Gastrocnemius medialis (tissue), 4 donors: ENCODE data around the gene UPB1. TPM values are rescaled to one million over a fixed set of nuclear protein-coding genes. Genes with fewer than 3 reads are reported as not detected.
A peak's percentile ranks its signal among the peaks of the same experiment; 100 is the strongest.

ENCODE experiments used
- ATAC-seq, 2 donors: fragments of 150-250 bp; one replicate each; pipeline ENCODE4 v1.9.1; 2016
- DNase-seq, 2 donors: peaks; one replicate each; pipeline ENCODE4 v3.0.0-alpha.2; 2019
- H3K27ac ChIP-seq, 4 donors: fragments of 200-600 bp; sonication (generic); 1 replicate in 1 of 4; 2 replicates in 3 of 4; pipeline ENCODE4 v1.5.1; 2016 to 2018; ENCODE audit warnings: mild to moderate bottlenecking in 2 of 4, moderate library complexity in 1 of 4
- H3K27me3 ChIP-seq, 3 donors: fragments of 200-600 bp; sonication (generic) in 2 of 3; 1 replicate in 1 of 3; 2 replicates in 2 of 3; pipeline versions ENCODE4 v1.5.1 to v1.6.0; 2016 to 2019; ENCODE audit warnings: mild to moderate bottlenecking in 1 of 3, moderate library complexity in 1 of 3
- H3K36me3 ChIP-seq, 2 donors: fragments of 200-600 bp; sonication (generic) in 1 of 2; one replicate each; pipeline ENCODE4 v1.5.1; 2017 to 2018
- H3K4me1 ChIP-seq, 2 donors: fragments of 200-600 bp; sonication (generic) in 1 of 2; one replicate each; pipeline ENCODE4 v1.5.1; 2016 to 2017; ENCODE audit warnings: mild to moderate bottlenecking in 2 of 2
- H3K4me3 ChIP-seq, 4 donors: fragments of 200-600 bp; sonication (generic) in 3 of 4; 1 replicate in 1 of 4; 2 replicates in 3 of 4; pipeline ENCODE4 v1.5.1; 2016 to 2019; ENCODE audit warnings: mild to moderate bottlenecking in 2 of 4
- H3K9me3 ChIP-seq, 3 donors: fragments of 200-600 bp; sonication (generic) in 2 of 3; 1 replicate in 1 of 3; 2 replicates in 2 of 3; pipeline ENCODE4 v1.5.1; 2016 to 2019
- POLR2A ChIP-seq, 2 donors: fragments of 450-650 bp; IDR thresholded peaks; one replicate each; pipeline ENCODE4 v1.6.1; 2017; ENCODE audit warnings: antibody characterized with exemption in 2 of 2, mild to moderate bottlenecking in 2 of 2, moderate library complexity in 2 of 2
- in situ Hi-C, 4 donors: fragments of 200-750 bp; cut with MboI; loops; one replicate each; pipeline versions ENCODE4 v1.15.0 to v1.8.0; 2017; ENCODE audit warnings: low sequenced_read_pairs in 4 of 4
- intact Hi-C: fragments of 100-400 bp; cut with DNase I; formaldehyde crosslinking; loops from one replicate; pipeline ENCODE4 v1.15.1; 2023; ENCODE audit warnings: low total_unique reads
- total RNA-seq, 4 donors: library from RNA; depleted of rRNA; stranded (reverse); fragments of >200 nt; gene quantifications; one replicate each; pipeline versions ENCODE4 v1.1.0 to v1.2.3, GENCODE V29; 2016
- TF ChIP-seq, protein P1 (sequence below), 5 experiments: fragments of 450-650 bp in 3 of 5; fragments of 200-600 bp in 2 of 5; sonication (generic) in 2 of 5; IDR thresholded peaks in 4 of 5; conservative IDR thresholded peaks in 1 of 5; 1 replicate in 4 of 5; 2 replicates in 1 of 5; pipeline ENCODE4 v1.5.1; 2016 to 2019; ENCODE audit warnings: antibody characterized with exemption in 5 of 5, mild to moderate bottlenecking in 3 of 5, moderate library complexity in 3 of 5

UPB1 gene
- total RNA-seq, 4 donors from 2014 or later = 0.20 to 0.25 (median 0.22) TPM

DNA sequence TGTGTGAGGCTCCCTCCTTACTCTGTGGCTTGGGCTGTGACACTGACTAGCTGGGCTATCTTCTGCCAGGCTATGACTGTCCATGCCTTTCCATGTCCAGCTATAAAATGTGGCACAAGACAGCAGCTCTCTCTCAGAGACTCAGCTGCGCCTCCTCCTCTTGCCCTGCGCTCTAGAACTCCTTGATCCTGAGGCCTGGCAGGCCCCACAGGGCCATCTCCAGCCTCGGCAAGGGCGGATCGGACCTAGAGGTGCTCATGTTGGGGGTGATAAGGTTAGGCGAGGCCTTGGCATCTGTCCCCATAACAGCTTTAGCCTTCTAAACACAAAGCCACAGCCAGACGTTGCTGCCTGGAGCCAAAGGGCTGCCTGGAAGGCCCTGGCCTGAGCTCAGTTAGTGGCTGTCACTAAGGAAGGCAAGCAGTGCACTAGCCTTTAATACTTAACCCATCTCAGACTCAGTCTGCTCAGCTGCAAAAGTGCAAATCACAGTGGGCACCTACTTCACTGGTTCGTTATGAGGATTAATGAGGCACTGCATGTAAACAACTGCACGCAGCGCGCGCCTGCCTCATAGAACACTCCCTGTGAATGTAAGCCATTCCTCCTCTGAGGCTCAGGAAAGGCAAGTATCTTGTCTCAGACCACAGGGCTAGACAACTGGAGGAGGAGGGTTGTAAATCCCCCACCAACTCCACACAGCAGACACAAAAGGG, 58.6 kb downstream of the UPB1 start:
- TF ChIP-seq, protein P1, sequence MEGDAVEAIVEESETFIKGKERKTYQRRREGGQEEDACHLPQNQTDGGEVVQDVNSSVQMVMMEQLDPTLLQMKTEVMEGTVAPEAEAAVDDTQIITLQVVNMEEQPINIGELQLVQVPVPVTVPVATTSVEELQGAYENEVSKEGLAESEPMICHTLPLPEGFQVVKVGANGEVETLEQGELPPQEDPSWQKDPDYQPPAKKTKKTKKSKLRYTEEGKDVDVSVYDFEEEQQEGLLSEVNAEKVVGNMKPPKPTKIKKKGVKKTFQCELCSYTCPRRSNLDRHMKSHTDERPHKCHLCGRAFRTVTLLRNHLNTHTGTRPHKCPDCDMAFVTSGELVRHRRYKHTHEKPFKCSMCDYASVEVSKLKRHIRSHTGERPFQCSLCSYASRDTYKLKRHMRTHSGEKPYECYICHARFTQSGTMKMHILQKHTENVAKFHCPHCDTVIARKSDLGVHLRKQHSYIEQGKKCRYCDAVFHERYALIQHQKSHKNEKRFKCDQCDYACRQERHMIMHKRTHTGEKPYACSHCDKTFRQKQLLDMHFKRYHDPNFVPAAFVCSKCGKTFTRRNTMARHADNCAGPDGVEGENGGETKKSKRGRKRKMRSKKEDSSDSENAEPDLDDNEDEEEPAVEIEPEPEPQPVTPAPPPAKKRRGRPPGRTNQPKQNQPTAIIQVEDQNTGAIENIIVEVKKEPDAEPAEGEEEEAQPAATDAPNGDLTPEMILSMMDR (IDR thresholded peaks at IDR 0.05 in 4 of 5, conservative IDR thresholded peaks at IDR 0.05 in 1 of 5) = no peak
- peak; percentile 23 to 45 for TF ChIP-seq POLR2A (IDR thresholded peaks at IDR 0.05)
- H3K9me3 ChIP-seq = no peaks in the 10 kb centered on the region
- intact Hi-C loops = no loop called here
- DNase-seq = peak; percentile 64 to 78
- H3K4me3 ChIP-seq = peak overlapping the region; percentile 79 to 97 (median 92)
- H3K4me1 ChIP-seq = peaks cover 65 to 78% of the 10 kb centered on the region in 2 donors
- peaks cover 0 to 11% of the 10 kb centered on the region in 2 donors for H3K36me3 ChIP-seq
- H3K27me3 ChIP-seq = no peaks in the 10 kb centered on the region
- H3K27ac ChIP-seq = peak overlapping the region; percentile 96 to 99 (median 99)
- in situ Hi-C loops = no loop called here
- peak; percentile 19 to 43 for ATAC-seq

DNA sequence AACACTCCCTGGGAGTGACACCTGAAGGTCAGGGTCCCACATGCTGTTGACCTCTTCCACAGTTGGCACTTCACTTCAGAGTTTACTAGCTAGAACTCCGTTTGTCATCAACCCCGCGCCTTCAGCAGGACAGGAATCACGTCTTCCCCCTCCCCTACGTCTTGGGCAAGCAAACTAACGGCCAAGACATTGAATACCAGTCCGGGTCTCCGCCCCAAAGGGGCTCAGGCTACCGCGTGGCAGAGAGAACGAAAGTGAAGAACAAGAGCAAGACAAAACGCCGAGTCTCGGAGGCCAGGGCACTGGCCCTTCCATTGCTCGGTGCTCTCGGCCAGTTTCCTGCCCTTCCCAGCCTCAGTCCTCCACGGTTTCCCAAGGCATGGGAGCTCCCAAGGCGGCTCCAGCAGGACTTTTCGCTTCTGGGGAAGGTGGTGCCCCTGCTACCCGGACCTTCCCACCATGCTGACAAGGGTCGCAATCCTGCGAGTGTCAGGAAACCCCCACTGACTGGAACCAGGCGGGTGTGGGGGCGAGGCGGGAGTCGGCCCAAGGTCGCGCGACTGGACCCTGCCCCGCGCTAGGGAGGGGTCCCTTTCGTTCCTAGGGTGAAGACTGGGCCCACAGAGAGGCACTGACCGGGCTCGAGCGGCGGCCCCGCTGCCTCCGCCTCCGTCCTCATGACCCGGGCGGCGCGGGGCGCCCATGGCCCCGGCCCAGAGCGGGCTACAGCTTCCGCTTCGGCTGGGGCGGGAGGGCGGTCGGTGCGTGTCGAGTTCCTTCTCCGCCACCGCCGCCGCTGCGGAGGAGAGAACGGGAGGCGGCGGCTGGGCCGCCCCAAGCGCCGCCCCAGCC, 59.4 kb downstream of the UPB1 start, which contains the start of gene GUCD1:
Gene GUCD1, minus strand, starts transcription at position 826 of the 852 bp plus-strand sequence. Its CDS starts 147 bp downstream, at position 679.
- peak; percentile 27 to 54 for DNase-seq
- H3K36me3 ChIP-seq = peaks cover 0 to 16% of the 10 kb centered on the region in 2 donors
- peaks cover 69 to 80% of the 10 kb centered on the region in 2 donors for H3K4me1 ChIP-seq
- in situ Hi-C loops = no loop called here
- peak within 1 kb of the TSS; percentile 96 to 99 (median 99) for H3K27ac ChIP-seq
- H3K27me3 ChIP-seq = no peaks in the 10 kb centered on the region
- TF ChIP-seq, protein P1 (IDR thresholded peaks at IDR 0.05 in 4 of 5, conservative IDR thresholded peaks at IDR 0.05 in 1 of 5) = no peak
- peak; percentile 94 to 96 for TF ChIP-seq POLR2A (IDR thresholded peaks at IDR 0.05)
- peak within 1 kb of the TSS; percentile 88 to 97 (median 96) for H3K4me3 ChIP-seq
- no peaks in the 10 kb centered on the region for H3K9me3 ChIP-seq
- intact Hi-C loops = loop anchor here (1.0 kb wide), 1 partner anchor 39 kb away; the partner anchor contains the start of gene LRRC75B
- ATAC-seq = peak; percentile 9 to 12

DNA sequence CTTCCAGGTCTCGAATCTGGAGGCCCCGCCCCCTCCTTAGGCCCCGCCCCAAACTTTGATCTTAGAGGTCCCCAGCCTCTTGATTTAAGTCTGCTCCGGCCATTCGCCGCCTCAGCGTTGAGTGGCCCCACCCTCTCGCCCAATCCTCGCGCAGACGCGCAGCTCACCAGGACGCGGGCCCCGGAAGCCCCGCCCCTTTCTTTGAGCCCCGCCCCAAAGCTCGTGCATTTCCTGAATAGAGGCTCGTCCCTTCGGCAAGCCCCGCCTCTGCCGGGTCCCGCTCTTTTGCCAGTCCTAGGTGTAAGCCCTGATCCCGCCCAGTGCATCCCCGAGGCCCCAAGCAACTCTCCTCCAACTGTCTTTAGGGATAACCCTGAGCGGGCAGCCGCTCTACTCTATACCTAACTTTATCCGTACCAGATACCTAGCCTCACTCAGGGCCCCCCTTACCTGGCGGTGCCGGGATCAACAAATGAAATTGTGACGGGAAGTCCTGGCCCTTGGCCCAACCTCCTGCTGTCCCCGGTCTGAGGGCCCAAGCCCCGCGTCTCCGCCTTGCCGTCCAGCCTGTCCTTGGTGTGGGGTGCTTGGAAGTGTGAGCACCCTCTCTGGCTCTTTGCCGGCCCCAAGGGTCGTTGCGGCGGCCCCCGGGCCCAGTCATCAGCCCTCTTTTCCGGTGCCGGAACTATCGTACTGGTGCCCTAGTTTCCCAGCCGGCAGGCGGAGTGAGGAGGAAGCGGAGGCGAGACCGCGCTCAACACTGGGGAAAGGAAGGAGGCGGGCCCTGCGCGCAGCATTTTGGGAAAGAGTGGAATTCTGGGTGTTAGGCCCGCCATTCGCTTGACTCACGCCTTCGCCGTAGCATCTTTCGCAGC, 60.3 kb downstream of the UPB1 start, which contains the start of gene SNRPD3:
Gene SNRPD3, plus strand, starts transcription at position 835 of the 875 bp plus-strand sequence. CDS start 1,676 bp downstream, outside the sequence.
- no peaks in the 10 kb centered on the region for H3K9me3 ChIP-seq
- DNase-seq (peak; percentile 100), ATAC-seq (peak; percentile 76 to 79)
- H3K4me3 ChIP-seq = peak within 1 kb of the TSS; percentile 88 to 97 (median 96)
- H3K4me1 ChIP-seq = peaks cover 65 to 79% of the 10 kb centered on the region in 2 donors
- in situ Hi-C loops = no loop called here
- TF ChIP-seq, protein P1 (IDR thresholded peaks at IDR 0.05 in 4 of 5, conservative IDR thresholded peaks at IDR 0.05 in 1 of 5) = peak in 4 of 5 experiments; percentile 32 to 44 (median 38)
- peak; percentile 67 to 74 for TF ChIP-seq POLR2A (IDR thresholded peaks at IDR 0.05)
- no peaks in the 10 kb centered on the region for H3K27me3 ChIP-seq
- H3K27ac ChIP-seq = peak within 1 kb of the TSS; percentile 96 to 99 (median 99)
- intact Hi-C loops = loop anchor here (1.0 kb wide), 1 partner anchor 38 kb away; the partner anchor contains the start of gene LRRC75B
- H3K36me3 ChIP-seq = peaks cover 0 to 16% of the 10 kb centered on the region in 2 donors

DNA sequence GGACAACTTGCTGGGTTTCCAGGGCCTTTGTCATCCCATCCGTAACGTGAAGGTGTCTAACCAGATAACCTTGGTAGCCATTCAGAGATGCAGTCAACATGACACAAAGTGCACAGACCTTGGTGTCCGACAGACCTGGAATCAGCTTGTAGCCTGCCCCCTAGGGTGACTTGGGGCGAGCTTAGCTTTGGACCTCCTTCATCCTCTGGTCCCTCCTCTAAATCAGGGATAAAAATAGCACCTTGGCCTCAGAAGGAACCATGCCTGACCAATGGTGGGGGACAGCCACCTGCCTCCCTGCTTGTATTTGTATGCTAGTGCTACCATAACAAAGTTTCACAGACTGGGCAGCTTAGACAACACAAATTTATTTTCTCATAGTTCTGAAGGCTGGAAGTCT, 64.3 kb downstream of the UPB1 start:
- no peak overlapping the region for H3K4me3 ChIP-seq
- TF ChIP-seq POLR2A (IDR thresholded peaks at IDR 0.05) = no peak
- TF ChIP-seq, protein P1 (IDR thresholded peaks at IDR 0.05 in 4 of 5, conservative IDR thresholded peaks at IDR 0.05 in 1 of 5) = no peak
- peak overlapping the region; percentile 49 to 87 (median 69) for H3K27ac ChIP-seq

More for the DNA sequence above, 64.3 kb downstream of the UPB1 start:
- intact Hi-C loops (no loop called here), in situ Hi-C loops (no loop called here)
- peaks cover 60 to 76% of the 10 kb centered on the region in 2 donors for H3K4me1 ChIP-seq
- H3K9me3 ChIP-seq = no peaks in the 10 kb centered on the region
- no peak for DNase-seq
- ATAC-seq = no peak
- H3K36me3 ChIP-seq = peaks cover 0 to 16% of the 10 kb centered on the region in 2 donors
- no peaks in the 10 kb centered on the region for H3K27me3 ChIP-seq
